ENCODE results near the gene LTV1.

LTV1 gene

GRCh38 chr6:143823548-143823947, 19.6 kb upstream of the LTV1 start:
- DNase-seq (ENCODE audit: low read depth) = peak; percentile 17
- no peak for TF ChIP-seq CTCF (IDR thresholded peaks at IDR 0.05; ENCODE audit: low read length, missing control alignments)
- no peak overlapping the region for H3K4me3 ChIP-seq (replicated peaks; ENCODE audit: low read depth, low read length)

- TF ChIP-seq CTCF (IDR thresholded peaks at IDR 0.05; ENCODE audit: low read length, missing control alignments) = no peak
- no peak overlapping the region for H3K4me3 ChIP-seq (replicated peaks; ENCODE audit: low read depth, low read length)
- DNase-seq (ENCODE audit: low read depth) = no peak
Measured at GRCh38 chr6:143828572-143828971, 14.6 kb upstream of the LTV1 start.

GRCh38 chr6:143836150-143836549, 7.0 kb upstream of the LTV1 start:
- no peak overlapping the region for H3K4me3 ChIP-seq (replicated peaks; ENCODE audit: low read depth, low read length)
- DNase-seq (ENCODE audit: low read depth) = no peak
- no peak for TF ChIP-seq CTCF (IDR thresholded peaks at IDR 0.05; ENCODE audit: low read length, missing control alignments)

- H3K4me3 ChIP-seq (replicated peaks; ENCODE audit: low read depth, low read length) = no peak overlapping the region
- DNase-seq (ENCODE audit: low read depth) = no peak
- no peak for TF ChIP-seq CTCF (IDR thresholded peaks at IDR 0.05; ENCODE audit: low read length, missing control alignments)
Measured at GRCh38 chr6:143838395-143838794, 4.7 kb upstream of the LTV1 start.

GRCh38 chr6:143839196-143839595, 3.9 kb upstream of the LTV1 start:
- no peak overlapping the region for H3K4me3 ChIP-seq (replicated peaks; ENCODE audit: low read depth, low read length)
- TF ChIP-seq CTCF (IDR thresholded peaks at IDR 0.05; ENCODE audit: low read length, missing control alignments) = no peak

GRCh38 chr6:143840595-143841265, 2.4 kb upstream of the LTV1 start:
- no peak for TF ChIP-seq CTCF (IDR thresholded peaks at IDR 0.05; ENCODE audit: low read length, missing control alignments)
- no peak for DNase-seq (ENCODE audit: low read depth)

More at GRCh38 chr6:143839196-143839595, 3.9 kb upstream of the LTV1 start:
- DNase-seq (ENCODE audit: low read depth) = peak; percentile 5

GRCh38 chr6:143842461-143842901, 657 bp upstream of the LTV1 start:
- peak overlapping the region; percentile 87 for H3K4me3 ChIP-seq (replicated peaks; ENCODE audit: low read depth, low read length)
- TF ChIP-seq CTCF (IDR thresholded peaks at IDR 0.05; ENCODE audit: low read length, missing control alignments) = no peak
- DNase-seq (ENCODE audit: low read depth) = no peak

More at GRCh38 chr6:143840595-143841265, 2.4 kb upstream of the LTV1 start:
- no peak overlapping the region for H3K4me3 ChIP-seq (replicated peaks; ENCODE audit: low read depth, low read length)

Measured in fibroblast of pulmonary artery (primary cell).